ENCODE measurements around the gene FKBP5. TPM values are rescaled to one million over a fixed set of nuclear protein-coding genes. Genes with fewer than 3 reads are reported as not detected.

Gene FKBP5
- polyA plus RNA-seq, 2 of the 4 experiments (the other 2 are of a cell fraction), result 8.4 to 11.7 TPM

- no peak for TF ChIP-seq ZSCAN20 (CRISPR knock-in tag; IDR thresholded peaks at IDR 0.05)
- no peak for TF ChIP-seq NPAS2 (CRISPR knock-in tag; IDR thresholded peaks at IDR 0.05; ENCODE audit: borderline replicate concordance)
- no peak for TF ChIP-seq POLR2AphosphoS2 (conservative IDR thresholded peaks at IDR 0.05; ENCODE audit: low read length)
- TF ChIP-seq BCL3 (IDR thresholded peaks at IDR 0.05), result no peak
Measured at GRCh38 chr6:35729722-35730121, 41.0 kb upstream of the FKBP5 start (continued).

GRCh38 chr6:35728683-35729678, 40.3 kb upstream of the FKBP5 start:
- TF ChIP-seq EP300 (IDR thresholded peaks at IDR 0.05) (no peak), E2F6 (IDR thresholded peaks at IDR 0.05; ENCODE audit: borderline replicate concordance, low read depth) (no peak), RCOR1 (IDR thresholded peaks at IDR 0.05; ENCODE audit: low read depth, low read length) (no peak), HDAC2 (IDR thresholded peaks at IDR 0.05) (no peak), JUNB (IDR thresholded peaks at IDR 0.05) (no peak), ZC3H11A (IDR thresholded peaks at IDR 0.05) (no peak), FOXS1 (CRISPR knock-in tag; IDR thresholded peaks at IDR 0.05) (no peak), TP53 (CRISPR knock-in tag; IDR thresholded peaks at IDR 0.05) (no peak), NR3C1 (IDR thresholded peaks at IDR 0.05) (no peak), ZNF302 (CRISPR knock-in tag; IDR thresholded peaks at IDR 0.05) (no peak), ELK1 (IDR thresholded peaks at IDR 0.05; ENCODE audit: low read depth, low read length) (no peak), POLR2AphosphoS2 (conservative IDR thresholded peaks at IDR 0.05; ENCODE audit: low read length) (no peak), EHF (CRISPR knock-in tag; IDR thresholded peaks at IDR 0.05) (no peak), RNF2 (IDR thresholded peaks at IDR 0.05; ENCODE audit: borderline replicate concordance, low read depth) (no peak)
- peak overlapping the region; percentile 60; the same call in 2 of the 3 replicates for H3K4me3 ChIP-seq
- H3K4me1 ChIP-seq, result peaks cover 71% of the 10 kb centered on the region
- WGBS (ENCODE audit: missing lambda C conversion rate), result 78% methylated on average over 11 of the region's 12 CpGs
- FAIRE-seq, result no peak
- CTCF ChIA-PET, result interaction anchor here (1.2 to 4.2 kb wide), 3 partner anchors 8 to 145 kb away, joined by 4 to 25 read pairs (median 18); partner anchors contain the start of gene ARMC12
- H3K9me3 ChIP-seq, result no peaks in the 10 kb centered on the region
- DNase-seq (ENCODE audit: low read depth in 1 of 2, low spot score in 1 of 2), result no peak
- peak overlapping the region; percentile 98 to 99 for H3K27ac ChIP-seq
- no peak for ATAC-seq
- POLR2A ChIA-PET, result no interaction called here
- peak overlapping the region; percentile 93 for H3K4me2 ChIP-seq

- peak; percentile 75 for TF ChIP-seq MAX (IDR thresholded peaks at IDR 0.05)
- TF ChIP-seq EP300 (IDR thresholded peaks at IDR 0.05), result no peak
- no peak for TF ChIP-seq MAZ (IDR thresholded peaks at IDR 0.05; ENCODE audit: borderline replicate concordance, low read depth, low read length)
- peak; percentile 15; the same call in 1 of the 2 replicates for TF ChIP-seq USF2 (IDR thresholded peaks at IDR 0.05)
- TF ChIP-seq MAFK (IDR thresholded peaks at IDR 0.05; ENCODE audit: partially characterized antibody), result peak; percentile 39
- TF ChIP-seq E2F6 (IDR thresholded peaks at IDR 0.05; ENCODE audit: borderline replicate concordance, low read depth), result peak; percentile 26; the same call in 1 of the 2 replicates
- TF ChIP-seq REST (IDR thresholded peaks at IDR 0.05), result no peak
- peak in 1 of 2 experiments; percentile 29; a peak in 1 of 5 replicates for TF ChIP-seq JUN (IDR thresholded peaks at IDR 0.05)
- ATAC-seq, result peak; percentile 26 to 53
- Histone ChIP-seq H3K27ac (peak overlapping the region; percentile 98 to 99), H3K4me1 (peaks cover 69% of the 10 kb centered on the region), H3K9me3 (no peaks in the 10 kb centered on the region), H3K4me2 (peak overlapping the region; percentile 93), H3K4me3 (peak overlapping the region; percentile 60)
- ChIA-PET POLR2A (no interaction called here), CTCF (interaction anchor here (1.2 to 4.2 kb wide), 3 partner anchors 9 to 144 kb away, joined by 4 to 25 read pairs (median 18); partner anchors contain the start of gene ARMC12)
- WGBS (ENCODE audit: missing lambda C conversion rate), result 6% methylated on average over 19 of the region's 57 CpGs
- DNase-seq (ENCODE audit: low read depth in 1 of 2, low spot score in 1 of 2), result peak; percentile 62 to 68
- FAIRE-seq, result no peak
Measured at GRCh38 chr6:35727935-35728682, 39.4 kb upstream of the FKBP5 start.
